K562 (cell line): Measurements from ENCODE around the gene SRSF11. TPM values are rescaled to one million over a fixed set of nuclear protein-coding genes. Genes with fewer than 3 reads are reported as not detected.

Experiments
- BRCA1 ChIP-seq, 2 experiments: fragments of 450-650 bp in 1 of 2; sonication (generic) in 1 of 2; formaldehyde crosslinking in 1 of 2; IDR thresholded peaks; 2 replicates each; pipeline versions ENCODE4 v1.5.0 to v1.6.1; 2017 to 2020; ENCODE audit warnings: mild to moderate bottlenecking in 1 of 2, missing genetic modification reagents in 1 of 2
- BRD9 ChIP-seq: fragments of 450-650 bp; IDR thresholded peaks from 2 replicates; pipeline ENCODE4 v1.6.1; 2018; ENCODE audit warnings: low read depth; ENCODE audit not compliant: partially characterized antibody
- CTBP1 ChIP-seq: fragments of 450-650 bp; IDR thresholded peaks from 2 replicates; pipeline ENCODE4 v1.6.1; 2016; ENCODE audit warnings: borderline replicate concordance
- GTF2E2 ChIP-seq: fragments of 200-800 bp; sonication (Bioruptor generic); IDR thresholded peaks from 2 replicates; pipeline ENCODE4 v1.6.1; 2016; ENCODE audit warnings: missing genetic modification characterization, missing compliant biosample characterization
- HMGN3 ChIP-seq: IDR thresholded peaks from 2 replicates; pipeline ENCODE4 v1.6.1; 2011; ENCODE audit warnings: borderline replicate concordance, low read depth, mild to moderate bottlenecking, mixed read lengths, low read length; ENCODE audit not compliant: insufficient read length; ENCODE audit errors: extremely low read depth
- JUN ChIP-seq, 2 experiments: sonication (generic) in 1 of 2; formaldehyde crosslinking in 1 of 2; IDR thresholded peaks; 2 replicates each; pipeline versions ENCODE4 v1.6.1 to v1.8.0; 2012 to 2022; ENCODE audit warnings: borderline replicate concordance in 2 of 2, mild to moderate bottlenecking in 2 of 2, improper control_type of control experiment in 1 of 2, low read depth in 1 of 2, low read length in 1 of 2, missing genetic modification reagents in 1 of 2
- KLF1 ChIP-seq: fragments of 450-650 bp; IDR thresholded peaks from 2 replicates; pipeline ENCODE4 v1.6.1; 2016; ENCODE audit warnings: missing genetic modification characterization, missing compliant biosample characterization
- MCM5 ChIP-seq: fragments of 450-650 bp; IDR thresholded peaks from 2 replicates; pipeline ENCODE4 v1.6.1; 2016; ENCODE audit warnings: low read depth
- POLR2AphosphoS5 ChIP-seq: IDR thresholded peaks from 2 replicates; pipeline ENCODE4 v1.6.1; 2011; ENCODE audit warnings: mild to moderate bottlenecking, low read depth, low read length, moderate library complexity; ENCODE audit not compliant: control insufficient read depth, insufficient read depth
- POLR2H ChIP-seq: IDR thresholded peaks from 2 replicates; pipeline ENCODE4 v1.6.1; 2016; ENCODE audit warnings: missing genetic modification characterization, low read depth, mild to moderate bottlenecking, control low read depth, missing compliant biosample characterization, moderate library complexity
- SIX5 ChIP-seq, 2 experiments: IDR thresholded peaks; 2 replicates each; pipeline ENCODE4 v1.6.1; 2011; ENCODE audit warnings: low read length in 2 of 2, borderline replicate concordance in 1 of 2, low read depth in 1 of 2, mild to moderate bottlenecking in 1 of 2, moderate library complexity in 1 of 2; ENCODE audit not compliant: insufficient read depth in 1 of 2
- SOX6 ChIP-seq: fragments of 450-650 bp; IDR thresholded peaks from 2 replicates; pipeline ENCODE4 v1.6.1; 2014; ENCODE audit warnings: mild to moderate bottlenecking
- SPI1 ChIP-seq: IDR thresholded peaks from 2 replicates; pipeline ENCODE4 v1.6.1; 2011; ENCODE audit warnings: low read depth, low read length, control low read depth, borderline replicate concordance
- TAF9B ChIP-seq: fragments of 450-650 bp; IDR thresholded peaks from 2 replicates; pipeline ENCODE4 v1.6.1; 2018; ENCODE audit warnings: mild to moderate bottlenecking; ENCODE audit not compliant: partially characterized antibody
- XRCC5 ChIP-seq: fragments of 200-400 bp; formaldehyde crosslinking; IDR thresholded peaks from 2 replicates; pipeline ENCODE4 v1.6.1; 2017; ENCODE audit warnings: low read depth, mild to moderate bottlenecking, low read length
- ZBTB17 ChIP-seq: fragments of 450-650 bp; formaldehyde crosslinking; IDR thresholded peaks from 2 replicates; pipeline ENCODE4 v1.4.0; 2020; ENCODE audit warnings: mild to moderate bottlenecking
- ZBTB2 ChIP-seq: fragments of 450-650 bp; IDR thresholded peaks from 2 replicates; pipeline ENCODE4 v1.6.1; 2016; ENCODE audit warnings: antibody characterized with exemption
- ZNF184 ChIP-seq: sonication (generic); formaldehyde crosslinking; IDR thresholded peaks from 2 replicates; pipeline ENCODE4 v1.5.0; 2020; ENCODE audit warnings: missing genetic modification reagents
- ZNF561 ChIP-seq: fragments of 450-650 bp; formaldehyde crosslinking; conservative IDR thresholded peaks from 2 replicates; pipeline ENCODE4 v1.4.0; 2020; ENCODE audit warnings: mild to moderate bottlenecking, moderate library complexity
- ZNF57 ChIP-seq: fragments of 450-650 bp; formaldehyde crosslinking; IDR thresholded peaks from 2 replicates; pipeline ENCODE4 v1.4.0; 2020; ENCODE audit warnings: mild to moderate bottlenecking, moderate library complexity
- ZNF766 ChIP-seq: fragments of 200-800 bp; sonication (Bioruptor generic); conservative IDR thresholded peaks from 2 replicates; pipeline ENCODE4 v1.6.1; 2016; ENCODE audit warnings: missing genetic modification characterization, missing compliant biosample characterization
- ZSCAN32 ChIP-seq: fragments of 450-650 bp; formaldehyde crosslinking; IDR thresholded peaks from 2 replicates; pipeline ENCODE4 v1.4.0; 2020; ENCODE audit warnings: mild to moderate bottlenecking, moderate library complexity
- polyA plus RNA-seq, 8 experiments: library from polyadenylated mRNA; depleted of rRNA in 4 of 8; stranded (reverse) in 5 of 8; unstranded in 3 of 8; fragments of >200 nt; fragmentation: Nextera tagmentation in 2 of 8; fragmentation: Illumina TruSeq in 1 of 8; extraction: Ambion mirVana in 2 of 8; extraction: Trizol in 1 of 8; gene quantifications; 2 replicates each; pipeline versions ENCODE4 v1.2.1 to v1.2.3, GENCODE V29; 2011 to 2014; ENCODE audit warnings: inconsistent platforms in 1 of 8, missing spikeins in 1 of 8
- total RNA-seq, 7 experiments: library from RNA; depleted of rRNA in 6 of 7; stranded (reverse); fragments of >200 nt in 6 of 7; fragmentation: Illumina TruSeq in 2 of 7; extraction: Trizol in 2 of 7; gene quantifications; 2 replicates each; pipeline versions ENCODE4 v1.2.1 to v1.2.3, GENCODE V29; 2011 to 2021; ENCODE audit warnings: low replicate concordance in 1 of 7
- TF ChIP-seq, protein P1 (sequence below): fragments of 200-800 bp; sonication (Bioruptor generic); IDR thresholded peaks from 2 replicates; pipeline ENCODE4 v1.6.1; 2017; ENCODE audit warnings: missing genetic modification characterization, missing compliant biosample characterization
- TF ChIP-seq, protein P2 (sequence below): fragments of 450-650 bp; IDR thresholded peaks from 2 replicates; pipeline ENCODE4 v1.6.1; 2016; ENCODE audit warnings: low read depth, mild to moderate bottlenecking, moderate library complexity

The SRSF11 gene
- total and polyA plus RNA-seq, 9 of the 15 experiments (the other 6 are each of a cell fraction or from before 2014, with no cell fraction given), result 76.9 to 418 (median 190) TPM

GRCh38 chr1:70221238-70222121 lies at the start of gene SRSF11 (continued):
- TF ChIP-seq JUN (IDR thresholded peaks at IDR 0.05; ENCODE audit: borderline replicate concordance, low read depth, low read length) (no peak), JUN (CRISPR knock-in tag; IDR thresholded peaks at IDR 0.05; ENCODE audit: borderline replicate concordance) (no peak; the same call in 1 of the 2 replicates), ZSCAN32 (CRISPR knock-in tag) (no peak), ZBTB17 (CRISPR knock-in tag) (peak; percentile 58; the same call in 1 of the 2 replicates), GTF2E2 (peak; percentile 56; the same call in 1 of the 2 replicates), ZNF766 (CRISPR knock-in tag) (no peak), BRD9 (no peak), BRCA1 (IDR thresholded peaks at IDR 0.05) (no peak), BRCA1 (CRISPR knock-in tag; IDR thresholded peaks at IDR 0.05) (no peak), ZBTB2 (peak; percentile 87), SIX5 (IDR thresholded peaks at IDR 0.05; ENCODE audit: borderline replicate concordance in 1 of 2, insufficient read depth in 1 of 2, low read depth in 1 of 2, low read length in 2 of 2) (no peak), CTBP1 (peak; percentile 84), POLR2AphosphoS5 (peak; percentile 89; the same call in 1 of the 2 replicates), SPI1 (no peak), POLR2H (tag) (peak; percentile 81), ZNF184 (CRISPR knock-in tag) (no peak), ZNF57 (CRISPR knock-in tag) (no peak), MCM5 (no peak), TAF9B (peak; percentile 64), SOX6 (peak; percentile 25; the same call in 1 of the 2 replicates), HMGN3 (peak; percentile 93), XRCC5 (no peak), KLF1 (0 out of 2 replicates have a peak, but pooled peaks have one; percentile 30), ZNF561 (CRISPR knock-in tag) (no peak)
- TF ChIP-seq, protein P1, sequence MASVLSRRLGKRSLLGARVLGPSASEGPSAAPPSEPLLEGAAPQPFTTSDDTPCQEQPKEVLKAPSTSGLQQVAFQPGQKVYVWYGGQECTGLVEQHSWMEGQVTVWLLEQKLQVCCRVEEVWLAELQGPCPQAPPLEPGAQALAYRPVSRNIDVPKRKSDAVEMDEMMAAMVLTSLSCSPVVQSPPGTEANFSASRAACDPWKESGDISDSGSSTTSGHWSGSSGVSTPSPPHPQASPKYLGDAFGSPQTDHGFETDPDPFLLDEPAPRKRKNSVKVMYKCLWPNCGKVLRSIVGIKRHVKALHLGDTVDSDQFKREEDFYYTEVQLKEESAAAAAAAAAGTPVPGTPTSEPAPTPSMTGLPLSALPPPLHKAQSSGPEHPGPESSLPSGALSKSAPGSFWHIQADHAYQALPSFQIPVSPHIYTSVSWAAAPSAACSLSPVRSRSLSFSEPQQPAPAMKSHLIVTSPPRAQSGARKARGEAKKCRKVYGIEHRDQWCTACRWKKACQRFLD (CRISPR knock-in tag), result peak; percentile 90
- TF ChIP-seq, protein P2, sequence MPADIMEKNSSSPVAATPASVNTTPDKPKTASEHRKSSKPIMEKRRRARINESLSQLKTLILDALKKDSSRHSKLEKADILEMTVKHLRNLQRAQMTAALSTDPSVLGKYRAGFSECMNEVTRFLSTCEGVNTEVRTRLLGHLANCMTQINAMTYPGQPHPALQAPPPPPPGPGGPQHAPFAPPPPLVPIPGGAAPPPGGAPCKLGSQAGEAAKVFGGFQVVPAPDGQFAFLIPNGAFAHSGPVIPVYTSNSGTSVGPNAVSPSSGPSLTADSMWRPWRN, result peak; percentile 53; the same call in 1 of the 2 replicates
